ENCODE data around the gene PTPRM. TPM values are rescaled to one million over a fixed set of nuclear protein-coding genes. Genes with fewer than 3 reads are reported as not detected.

PTPRM gene
- total and polyA plus RNA-seq, 2 experiments from 2014 or later, result 1.6 to 5.3 TPM

DNA sequence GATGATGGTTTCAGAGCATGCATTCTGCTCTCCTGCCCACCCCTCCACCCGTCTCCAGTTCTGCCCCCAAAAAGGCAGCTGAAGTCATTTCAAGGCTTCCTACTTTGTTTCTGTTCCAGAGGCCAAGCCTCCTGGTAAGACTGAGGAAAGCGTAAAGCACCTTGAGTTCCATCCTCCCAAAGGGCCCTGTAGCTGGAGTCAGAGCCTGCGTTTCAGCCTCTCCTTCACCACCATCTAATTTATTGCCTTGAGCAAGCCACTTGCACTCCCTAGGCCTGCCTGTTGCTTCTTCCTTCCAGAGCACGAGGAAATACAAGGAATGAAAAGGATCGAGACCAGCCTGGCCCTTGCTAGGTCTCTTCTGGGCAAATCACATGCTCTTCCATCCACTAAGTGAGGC lies 797.9 kb downstream of the PTPRM start:
- Mint-ChIP-seq H3K9me3 (no peaks in the 10 kb centered on the region; the same call in 2 of the 3 replicates), H3K36me3 (ENCODE audit: low read depth) (no peaks in the 10 kb centered on the region), H3K4me3 (no peak overlapping the region), H3K27me3 (ENCODE audit: insufficient read depth, low read depth, poor library complexity) (peaks cover 13% of the 10 kb centered on the region), H3K4me1 (peaks cover 30% of the 10 kb centered on the region), H3K27ac (no peak overlapping the region)
- Histone ChIP-seq H3K4me1 (ENCODE audit: insufficient read depth) (no peaks in the 10 kb centered on the region; the same call in 1 of the 2 replicates), H3K36me3 (ENCODE audit: insufficient read depth) (no peaks in the 10 kb centered on the region), H3F3A (replicated peaks; ENCODE audit: low read depth) (no peaks in the 10 kb centered on the region; the same call in 1 of the 2 replicates), H3K4me2 (no peak overlapping the region), H4K20me1 (replicated peaks; ENCODE audit: insufficient read depth) (no peaks in the 10 kb centered on the region), H3K79me2 (replicated peaks; ENCODE audit: insufficient read depth) (no peaks in the 10 kb centered on the region), H3K27ac (ENCODE audit: low read depth) (no peak overlapping the region), H2AFZ (no peak overlapping the region), H3K4me3 (no peak overlapping the region), H3K27me3 (ENCODE audit: insufficient read depth) (0 out of 2 replicates have a peak, but pooled peaks cover 6% of the 10 kb centered on the region), H3K9me2 (ENCODE audit: insufficient read depth) (no peaks in the 10 kb centered on the region)
- no peak for DNase-seq (ENCODE audit: low spot score)
- ATAC-seq, result no peak
- no peak for TF ChIP-seq EZH2 (IDR thresholded peaks at IDR 0.05; ENCODE audit: low read depth, unreplicated experiment)
- TF ChIP-seq CTCF (conservative IDR thresholded peaks at IDR 0.05; ENCODE audit: low read depth in 2 of 2), result no peak

GRCh38 chr18:8365528-8365927 lies 798.4 kb downstream of the PTPRM start:
- H3K27ac Mint-ChIP-seq, result no peak overlapping the region
- H3K4me3 Mint-ChIP-seq, result no peak overlapping the region; the same call in 2 of the 3 replicates
- H3K4me2 ChIP-seq, result no peak overlapping the region
- no peaks in the 10 kb centered on the region for H4K20me1 ChIP-seq (replicated peaks; ENCODE audit: insufficient read depth)
- 0 out of 2 replicates have a peak, but pooled peaks cover 6% of the 10 kb centered on the region for H3K27me3 ChIP-seq (ENCODE audit: insufficient read depth)
- no peak for ATAC-seq
- TF ChIP-seq, protein P1, sequence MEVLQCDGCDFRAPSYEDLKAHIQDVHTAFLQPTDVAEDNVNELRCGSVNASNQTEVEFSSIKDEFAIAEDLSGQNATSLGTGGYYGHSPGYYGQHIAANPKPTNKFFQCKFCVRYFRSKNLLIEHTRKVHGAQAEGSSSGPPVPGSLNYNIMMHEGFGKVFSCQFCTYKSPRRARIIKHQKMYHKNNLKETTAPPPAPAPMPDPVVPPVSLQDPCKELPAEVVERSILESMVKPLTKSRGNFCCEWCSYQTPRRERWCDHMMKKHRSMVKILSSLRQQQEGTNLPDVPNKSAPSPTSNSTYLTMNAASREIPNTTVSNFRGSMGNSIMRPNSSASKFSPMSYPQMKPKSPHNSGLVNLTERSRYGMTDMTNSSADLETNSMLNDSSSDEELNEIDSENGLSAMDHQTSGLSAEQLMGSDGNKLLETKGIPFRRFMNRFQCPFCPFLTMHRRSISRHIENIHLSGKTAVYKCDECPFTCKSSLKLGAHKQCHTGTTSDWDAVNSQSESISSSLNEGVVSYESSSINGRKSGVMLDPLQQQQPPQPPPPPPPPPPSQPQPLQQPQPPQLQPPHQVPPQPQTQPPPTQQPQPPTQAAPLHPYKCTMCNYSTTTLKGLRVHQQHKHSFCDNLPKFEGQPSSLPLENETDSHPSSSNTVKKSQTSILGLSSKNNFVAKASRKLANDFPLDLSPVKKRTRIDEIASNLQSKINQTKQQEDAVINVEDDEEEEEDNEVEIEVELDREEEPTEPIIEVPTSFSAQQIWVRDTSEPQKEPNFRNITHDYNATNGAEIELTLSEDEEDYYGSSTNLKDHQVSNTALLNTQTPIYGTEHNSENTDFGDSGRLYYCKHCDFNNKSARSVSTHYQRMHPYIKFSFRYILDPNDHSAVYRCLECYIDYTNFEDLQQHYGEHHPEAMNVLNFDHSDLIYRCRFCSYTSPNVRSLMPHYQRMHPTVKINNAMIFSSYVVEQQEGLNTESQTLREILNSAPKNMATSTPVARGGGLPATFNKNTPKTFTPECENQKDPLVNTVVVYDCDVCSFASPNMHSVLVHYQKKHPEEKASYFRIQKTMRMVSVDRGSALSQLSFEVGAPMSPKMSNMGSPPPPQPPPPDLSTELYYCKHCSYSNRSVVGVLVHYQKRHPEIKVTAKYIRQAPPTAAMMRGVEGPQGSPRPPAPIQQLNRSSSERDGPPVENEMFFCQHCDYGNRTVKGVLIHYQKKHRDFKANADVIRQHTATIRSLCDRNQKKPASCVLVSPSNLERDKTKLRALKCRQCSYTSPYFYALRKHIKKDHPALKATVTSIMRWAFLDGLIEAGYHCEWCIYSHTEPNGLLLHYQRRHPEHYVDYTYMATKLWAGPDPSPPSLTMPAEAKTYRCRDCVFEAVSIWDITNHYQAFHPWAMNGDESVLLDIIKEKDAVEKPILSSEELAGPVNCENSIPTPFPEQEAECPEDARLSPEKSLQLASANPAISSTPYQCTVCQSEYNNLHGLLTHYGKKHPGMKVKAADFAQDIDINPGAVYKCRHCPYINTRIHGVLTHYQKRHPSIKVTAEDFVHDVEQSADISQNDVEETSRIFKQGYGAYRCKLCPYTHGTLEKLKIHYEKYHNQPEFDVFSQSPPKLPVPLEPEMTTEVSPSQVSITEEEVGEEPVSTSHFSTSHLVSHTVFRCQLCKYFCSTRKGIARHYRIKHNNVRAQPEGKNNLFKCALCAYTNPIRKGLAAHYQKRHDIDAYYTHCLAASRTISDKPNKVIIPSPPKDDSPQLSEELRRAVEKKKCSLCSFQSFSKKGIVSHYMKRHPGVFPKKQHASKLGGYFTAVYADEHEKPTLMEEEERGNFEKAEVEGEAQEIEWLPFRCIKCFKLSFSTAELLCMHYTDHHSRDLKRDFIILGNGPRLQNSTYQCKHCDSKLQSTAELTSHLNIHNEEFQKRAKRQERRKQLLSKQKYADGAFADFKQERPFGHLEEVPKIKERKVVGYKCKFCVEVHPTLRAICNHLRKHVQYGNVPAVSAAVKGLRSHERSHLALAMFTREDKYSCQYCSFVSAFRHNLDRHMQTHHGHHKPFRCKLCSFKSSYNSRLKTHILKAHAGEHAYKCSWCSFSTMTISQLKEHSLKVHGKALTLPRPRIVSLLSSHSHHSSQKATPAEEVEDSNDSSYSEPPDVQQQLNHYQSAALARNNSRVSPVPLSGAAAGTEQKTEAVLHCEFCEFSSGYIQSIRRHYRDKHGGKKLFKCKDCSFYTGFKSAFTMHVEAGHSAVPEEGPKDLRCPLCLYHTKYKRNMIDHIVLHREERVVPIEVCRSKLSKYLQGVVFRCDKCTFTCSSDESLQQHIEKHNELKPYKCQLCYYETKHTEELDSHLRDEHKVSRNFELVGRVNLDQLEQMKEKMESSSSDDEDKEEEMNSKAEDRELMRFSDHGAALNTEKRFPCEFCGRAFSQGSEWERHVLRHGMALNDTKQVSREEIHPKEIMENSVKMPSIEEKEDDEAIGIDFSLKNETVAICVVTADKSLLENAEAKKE (CRISPR knock-in tag; IDR thresholded peaks at IDR 0.05), result no peak
- no peak for TF ChIP-seq EZH2 (IDR thresholded peaks at IDR 0.05; ENCODE audit: low read depth, unreplicated experiment)
- no peak for TF ChIP-seq STAT1 (IDR thresholded peaks at IDR 0.05; ENCODE audit: unreplicated experiment)
- no peak for TF ChIP-seq JUNB (IDR thresholded peaks at IDR 0.05; ENCODE audit: unreplicated experiment)
- TF ChIP-seq, protein P2, sequence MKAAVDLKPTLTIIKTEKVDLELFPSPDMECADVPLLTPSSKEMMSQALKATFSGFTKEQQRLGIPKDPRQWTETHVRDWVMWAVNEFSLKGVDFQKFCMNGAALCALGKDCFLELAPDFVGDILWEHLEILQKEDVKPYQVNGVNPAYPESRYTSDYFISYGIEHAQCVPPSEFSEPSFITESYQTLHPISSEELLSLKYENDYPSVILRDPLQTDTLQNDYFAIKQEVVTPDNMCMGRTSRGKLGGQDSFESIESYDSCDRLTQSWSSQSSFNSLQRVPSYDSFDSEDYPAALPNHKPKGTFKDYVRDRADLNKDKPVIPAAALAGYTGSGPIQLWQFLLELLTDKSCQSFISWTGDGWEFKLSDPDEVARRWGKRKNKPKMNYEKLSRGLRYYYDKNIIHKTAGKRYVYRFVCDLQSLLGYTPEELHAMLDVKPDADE (IDR thresholded peaks at IDR 0.05), result no peak
- peaks cover 26% of the 10 kb centered on the region for H3K4me1 Mint-ChIP-seq
- H3K27ac ChIP-seq (ENCODE audit: low read depth), result no peak overlapping the region
- no peaks in the 10 kb centered on the region for H3K79me2 ChIP-seq (replicated peaks; ENCODE audit: insufficient read depth)
- H3K36me3 Mint-ChIP-seq (ENCODE audit: low read depth), result no peaks in the 10 kb centered on the region
- no peak for DNase-seq (ENCODE audit: low spot score)
- no peaks in the 10 kb centered on the region for H3K9me2 ChIP-seq (ENCODE audit: insufficient read depth)
- no peak overlapping the region for H2AFZ ChIP-seq
- no peaks in the 10 kb centered on the region; the same call in 1 of the 2 replicates for H3K4me1 ChIP-seq (ENCODE audit: insufficient read depth)
- no peaks in the 10 kb centered on the region; the same call in 1 of the 2 replicates for H3F3A ChIP-seq (replicated peaks; ENCODE audit: low read depth)
- no peaks in the 10 kb centered on the region for H3K36me3 ChIP-seq (ENCODE audit: insufficient read depth)
- no peak overlapping the region for H3K4me3 ChIP-seq
- peaks cover 13% of the 10 kb centered on the region for H3K27me3 Mint-ChIP-seq (ENCODE audit: insufficient read depth, low read depth, poor library complexity)
- no peaks in the 10 kb centered on the region; the same call in 2 of the 3 replicates for H3K9me3 Mint-ChIP-seq
